ENCODE results near the gene HINT2.

Gene HINT2

DNA sequence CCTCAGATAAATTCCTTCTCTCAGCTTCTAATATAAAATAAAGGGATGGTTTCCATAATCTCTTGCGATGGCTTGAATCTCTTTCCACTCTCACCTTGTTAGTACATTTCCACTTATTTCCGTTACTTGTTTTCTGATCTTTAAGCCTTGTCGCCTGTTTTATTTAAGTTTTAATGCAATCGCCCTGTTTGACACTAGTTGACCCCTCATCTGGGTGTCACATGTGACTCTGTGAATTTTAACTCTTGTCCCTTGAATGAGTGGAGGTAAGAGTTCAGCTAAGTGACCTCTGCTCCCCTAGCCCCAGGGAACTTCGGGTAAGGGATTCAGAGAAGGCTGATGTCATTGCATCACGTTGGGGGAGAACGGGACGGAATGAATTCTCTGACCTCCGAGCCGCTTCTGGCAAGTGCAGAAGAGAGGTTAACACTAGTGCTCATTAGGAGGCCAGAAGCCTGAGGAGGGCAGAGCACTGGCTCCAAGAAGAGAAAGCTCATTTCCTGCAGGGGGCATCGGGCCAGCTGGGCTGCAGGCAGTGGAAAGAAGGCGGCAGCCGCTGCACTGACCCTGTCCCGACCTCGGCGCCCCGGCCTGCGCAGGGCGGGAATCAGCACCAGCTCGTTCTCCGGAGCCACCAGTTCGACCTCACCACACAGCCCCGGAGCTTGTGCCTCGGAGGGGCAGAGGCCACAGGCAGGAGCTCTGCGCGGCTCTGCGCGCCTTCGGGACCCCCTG lies 569 bp downstream of the HINT2 start:
- peak overlapping the region; percentile 25 for H2AK5ac ChIP-seq (ENCODE audit: low read length, severe bottlenecking)
- H3K4me1 ChIP-seq (ENCODE audit: control insufficient read depth, insufficient read depth, low read depth, low read length) = peaks cover 13% of the 10 kb centered on the region
- peak overlapping the region; percentile 15 for H2BK15ac ChIP-seq (ENCODE audit: low read depth, poor library complexity, severe bottlenecking)
- H2BK5ac ChIP-seq (ENCODE audit: low read depth, low read length, poor library complexity, severe bottlenecking) = peak overlapping the region; percentile 81
- H3K36me3 ChIP-seq (ENCODE audit: control insufficient read depth in 1 of 2, insufficient read depth in 2 of 2, low read depth in 1 of 2, low read length in 2 of 2) = peaks cover 10 to 13% of the 10 kb centered on the region in 2 experiments
- peak overlapping the region; percentile 86 for H3K9ac ChIP-seq (ENCODE audit: low read length)
- H2BK12ac ChIP-seq (ENCODE audit: low read length in 2 of 2) = no peak overlapping the region
- peak overlapping the region; percentile 80 for H3K27ac ChIP-seq (ENCODE audit: low read length, poor library complexity, severe bottlenecking)
- H3K14ac ChIP-seq (ENCODE audit: low read length in 2 of 2) = peak overlapping the region in 1 of 2 experiments; percentile 98
- peak; percentile 75 for DNase-seq
- H4K8ac ChIP-seq (ENCODE audit: low read length) = peak overlapping the region; percentile 93
- 11% methylated on average over 25 of the region's 29 CpGs for WGBS
- H3K79me1 ChIP-seq (replicated peaks; ENCODE audit: low read length, poor library complexity, severe bottlenecking) = peaks cover 9% of the 10 kb centered on the region
- peak overlapping the region; percentile 84 for H2BK120ac ChIP-seq (ENCODE audit: low read depth, low read length)
- H3K23ac ChIP-seq (ENCODE audit: low read length in 2 of 2) = peak overlapping the region in 1 of 2 experiments; percentile 81
- peak overlapping the region; percentile 86 to 98 for H3K18ac ChIP-seq (ENCODE audit: low read depth in 1 of 2, low read length in 2 of 2)
- H3K9me3 ChIP-seq (ENCODE audit: control insufficient read depth, low read length) = no peaks in the 10 kb centered on the region
- H3K27me3 ChIP-seq (ENCODE audit: control insufficient read depth in 1 of 2, insufficient read depth in 1 of 2, low read length in 2 of 2) = peaks cover 0 to 12% of the 10 kb centered on the region in 2 experiments
- peak overlapping the region; percentile 91 for H4K91ac ChIP-seq (ENCODE audit: low read length)
- H2AFZ ChIP-seq (ENCODE audit: low read depth, low read length) = peak overlapping the region; percentile 66
- H3K4me2 ChIP-seq (ENCODE audit: low read length, poor library complexity, severe bottlenecking) = peak overlapping the region; percentile 82
- peak overlapping the region; percentile 90 to 93 for H3K4me3 ChIP-seq (ENCODE audit: insufficient read depth in 1 of 2, low read depth in 1 of 2, low read length in 2 of 2)
- peak overlapping the region; percentile 76 to 91 for H3K4ac ChIP-seq (ENCODE audit: low read depth in 1 of 2, low read length in 2 of 2)

DNA sequence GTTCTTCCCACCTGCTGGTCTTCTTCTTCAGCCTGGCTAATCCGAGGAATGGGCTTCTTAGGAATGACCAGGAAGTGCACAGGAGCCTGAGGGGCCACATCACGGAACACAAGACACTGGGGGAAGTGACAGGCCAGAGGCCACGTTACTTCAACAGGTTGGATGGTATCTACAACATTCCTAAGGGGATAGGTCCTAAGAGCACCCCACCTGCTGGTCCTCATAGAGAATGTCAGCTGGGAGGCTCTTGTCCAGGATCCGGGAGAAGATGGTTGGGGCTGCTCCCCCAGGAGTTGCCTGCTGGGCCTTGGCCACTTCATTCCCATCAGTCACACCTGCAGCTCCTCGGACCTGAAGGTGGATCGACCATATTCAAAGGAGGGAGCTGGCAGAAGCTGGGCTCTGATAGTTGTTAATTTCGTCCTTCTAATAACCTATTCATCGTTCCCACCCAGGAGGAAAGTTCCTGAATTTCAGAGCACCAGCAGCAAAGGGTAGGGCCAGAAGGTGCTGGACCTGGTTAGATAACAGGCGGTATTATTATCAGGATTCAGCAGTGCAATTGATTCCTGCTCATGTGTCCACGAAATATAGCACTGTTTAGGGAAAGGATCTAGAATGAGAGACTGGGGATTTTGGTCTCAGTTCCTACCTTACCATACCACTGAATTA lies 1.3 kb downstream of the HINT2 start:
- Histone ChIP-seq H3K4me3 (ENCODE audit: insufficient read depth in 1 of 2, low read depth in 1 of 2, low read length in 2 of 2) (peak overlapping the region in 1 of 2 experiments; percentile 90), H3K36me3 (ENCODE audit: control insufficient read depth in 1 of 2, insufficient read depth in 2 of 2, low read depth in 1 of 2, low read length in 2 of 2) (peaks cover 17 to 20% of the 10 kb centered on the region in 2 experiments), H3K4me2 (ENCODE audit: low read length, poor library complexity, severe bottlenecking) (no peak overlapping the region), H3K79me1 (replicated peaks; ENCODE audit: low read length, poor library complexity, severe bottlenecking) (peaks cover 9% of the 10 kb centered on the region), H3K9me3 (ENCODE audit: control insufficient read depth, low read length) (no peaks in the 10 kb centered on the region), H3K18ac (ENCODE audit: low read depth in 1 of 2, low read length in 2 of 2) (no peak overlapping the region), H3K23ac (ENCODE audit: low read length in 2 of 2) (no peak overlapping the region), H3K14ac (ENCODE audit: low read length in 2 of 2) (no peak overlapping the region), H3K27me3 (ENCODE audit: control insufficient read depth in 1 of 2, insufficient read depth in 1 of 2, low read length in 2 of 2) (peaks cover 0 to 12% of the 10 kb centered on the region in 2 experiments), H2BK120ac (ENCODE audit: low read depth, low read length) (no peak overlapping the region), H2BK15ac (ENCODE audit: low read depth, poor library complexity, severe bottlenecking) (no peak overlapping the region), H2BK12ac (ENCODE audit: low read length in 2 of 2) (no peak overlapping the region), H3K9ac (ENCODE audit: low read length) (peak overlapping the region; percentile 86), H4K91ac (ENCODE audit: low read length) (no peak overlapping the region), H2BK5ac (ENCODE audit: low read depth, low read length, poor library complexity, severe bottlenecking) (no peak overlapping the region), H3K27ac (ENCODE audit: low read length, poor library complexity, severe bottlenecking) (no peak overlapping the region), H2AK5ac (ENCODE audit: low read length, severe bottlenecking) (peak overlapping the region; percentile 42), H4K8ac (ENCODE audit: low read length) (peak overlapping the region; percentile 65), H2AFZ (ENCODE audit: low read depth, low read length) (no peak overlapping the region), H3K4ac (ENCODE audit: low read depth in 1 of 2, low read length in 2 of 2) (peak overlapping the region in 1 of 2 experiments; percentile 35), H3K4me1 (ENCODE audit: control insufficient read depth, insufficient read depth, low read depth, low read length) (peaks cover 13% of the 10 kb centered on the region)
- DNase-seq = peak; percentile 49
- 76% methylated on average over 7 of the region's 10 CpGs for WGBS

DNA sequence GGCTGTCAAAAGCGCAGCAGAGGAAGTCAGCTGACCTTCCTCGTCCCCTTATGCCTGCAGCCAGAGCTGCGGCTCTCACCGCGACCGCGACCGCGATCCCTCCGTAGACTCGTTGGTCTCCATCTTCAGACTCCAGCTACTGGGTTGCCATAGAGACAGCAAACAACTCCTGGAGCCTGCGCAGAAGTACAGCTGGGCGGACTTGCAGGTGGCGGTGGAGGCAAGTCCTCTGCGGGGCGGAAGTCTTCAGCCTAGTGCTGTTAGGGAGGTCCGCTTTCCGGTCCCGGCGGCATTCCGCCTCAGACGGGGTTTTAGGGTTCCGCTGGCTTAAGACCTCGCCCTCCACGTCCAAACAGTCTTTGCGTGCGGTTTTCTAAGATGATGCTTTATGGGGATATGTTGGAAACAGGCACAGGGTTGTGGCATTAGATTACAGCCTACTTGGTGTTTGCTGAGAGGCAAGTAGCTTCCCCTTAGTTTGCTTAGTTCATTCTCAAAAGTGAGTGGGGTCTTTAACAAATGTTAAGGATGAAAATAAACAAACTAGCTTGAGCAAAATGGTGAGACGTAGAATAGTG lies 2.7 kb downstream of the HINT2 start, which contains the start of gene SPAG8:
TSS of gene SPAG8 (minus strand) at position 238 of the 578 bp plus-strand sequence. CDS start at position 123, 115 bp downstream.
- Histone ChIP-seq H4K8ac (ENCODE audit: low read length) (peak within 1 kb of the TSS; percentile 92), H3K9me3 (ENCODE audit: control insufficient read depth, low read length) (no peaks in the 10 kb centered on the region), H3K27me3 (ENCODE audit: control insufficient read depth in 1 of 2, insufficient read depth in 1 of 2, low read length in 2 of 2) (peaks cover 0 to 4% of the 10 kb centered on the region in 2 experiments), H3K27ac (ENCODE audit: low read length, poor library complexity, severe bottlenecking) (peak within 1 kb of the TSS; percentile 46), H3K23ac (ENCODE audit: low read length in 2 of 2) (no peak within 1 kb of the TSS), H3K4me3 (ENCODE audit: insufficient read depth in 1 of 2, low read depth in 1 of 2, low read length in 2 of 2) (peak within 1 kb of the TSS; percentile 53 to 81), H2AK5ac (ENCODE audit: low read length, severe bottlenecking) (peak within 1 kb of the TSS; percentile 42), H3K79me1 (replicated peaks; ENCODE audit: low read length, poor library complexity, severe bottlenecking) (peaks cover 9% of the 10 kb centered on the region), H3K14ac (ENCODE audit: low read length in 2 of 2) (no peak within 1 kb of the TSS), H2BK12ac (ENCODE audit: low read length in 2 of 2) (no peak within 1 kb of the TSS), H2BK5ac (ENCODE audit: low read depth, low read length, poor library complexity, severe bottlenecking) (no peak within 1 kb of the TSS), H3K4me2 (ENCODE audit: low read length, poor library complexity, severe bottlenecking) (peak within 1 kb of the TSS; percentile 75), H2BK15ac (ENCODE audit: low read depth, poor library complexity, severe bottlenecking) (no peak within 1 kb of the TSS), H3K9ac (ENCODE audit: low read length) (peak within 1 kb of the TSS; percentile 86), H3K36me3 (ENCODE audit: control insufficient read depth in 1 of 2, insufficient read depth in 2 of 2, low read depth in 1 of 2, low read length in 2 of 2) (peaks cover 26 to 31% of the 10 kb centered on the region in 2 experiments), H3K4me1 (ENCODE audit: control insufficient read depth, insufficient read depth, low read depth, low read length) (peaks cover 13% of the 10 kb centered on the region), H4K91ac (ENCODE audit: low read length) (no peak within 1 kb of the TSS), H3K4ac (ENCODE audit: low read depth in 1 of 2, low read length in 2 of 2) (peak within 1 kb of the TSS; percentile 13 to 55), H2AFZ (ENCODE audit: low read depth, low read length) (peak within 1 kb of the TSS; percentile 47), H3K18ac (ENCODE audit: low read depth in 1 of 2, low read length in 2 of 2) (peak within 1 kb of the TSS in 1 of 2 experiments; percentile 67), H2BK120ac (ENCODE audit: low read depth, low read length) (no peak within 1 kb of the TSS)
- DNase-seq = peak; percentile 96
- WGBS = 5% methylated on average over 28 of the region's 28 CpGs

Data from mesenchymal stem cell (in vitro differentiated cells and primary cell).